Muscle of back (tissue), 11 donors: Measurements from ENCODE around the gene FUZ. TPM values are rescaled to one million over a fixed set of nuclear protein-coding genes. Genes with fewer than 3 reads are reported as not detected.

Source experiments
- DNase-seq, 3 donors: peaks; one replicate each; pipeline versions ENCODE4 v3.0.0 to v3.0.0-alpha.2; 2013
- polyA plus RNA-seq, 10 donors: library from polyadenylated mRNA; unstranded; fragments of 120-200 nt; gene quantifications; one replicate each; pipeline ENCODE4 v1.2.1, GENCODE V29; 2013; ENCODE audit not compliant: insufficient read length in 10 of 10

The FUZ gene
- polyA plus RNA-seq, 10 donors: 13.3 to 21.5 (median 16.0) TPM

GRCh38 chr19:49786376-49786820, 26.7 kb downstream of the FUZ start:
- DNase-seq: no peak

- no peak for DNase-seq
Measured at GRCh38 chr19:49782515-49782914, 30.6 kb downstream of the FUZ start.

- DNase-seq: no peak
Measured at GRCh38 chr19:49781394-49781793, 31.7 kb downstream of the FUZ start.

- DNase-seq: no peak
Measured at GRCh38 chr19:49780861-49781260, 32.2 kb downstream of the FUZ start.

GRCh38 chr19:49779731-49780555, 33.1 kb downstream of the FUZ start:
- DNase-seq: no peak

GRCh38 chr19:49776371-49776764, 36.7 kb downstream of the FUZ start:
- no peak for DNase-seq

GRCh38 chr19:49775742-49776370, 37.2 kb downstream of the FUZ start:
- DNase-seq: no peak

GRCh38 chr19:49774969-49775368, 38.1 kb downstream of the FUZ start:
- DNase-seq: no peak

GRCh38 chr19:49773663-49774350, 39.3 kb downstream of the FUZ start:
- no peak for DNase-seq

GRCh38 chr19:49772850-49773432, 40.2 kb downstream of the FUZ start:
- no peak for DNase-seq

- DNase-seq: no peak
Measured at GRCh38 chr19:49771674-49772139, 41.4 kb downstream of the FUZ start.

GRCh38 chr19:49770529-49770928, 42.6 kb downstream of the FUZ start:
- DNase-seq: no peak

GRCh38 chr19:49767967-49768581, 45.0 kb downstream of the FUZ start:
- DNase-seq: no peak

- DNase-seq: no peak
Measured at GRCh38 chr19:49767381-49767780, 45.7 kb downstream of the FUZ start.

GRCh38 chr19:49766930-49767299, 46.2 kb downstream of the FUZ start, which contains the start of gene AP2A1:
TSS of gene AP2A1 (plus strand) at chr19:49767001. CDS start at chr19:49767134, 133 bp downstream.
- DNase-seq: no peak

- DNase-seq: peak; percentile 100
Measured at GRCh38 chr19:49766007-49766929, 46.8 kb downstream of the FUZ start.

- DNase-seq: no peak
Measured at GRCh38 chr19:49764341-49764740, 48.8 kb downstream of the FUZ start.

- no peak for DNase-seq
Measured at GRCh38 chr19:49763230-49763629, 49.9 kb downstream of the FUZ start, which contains the start of gene TSKS. TSS of gene TSKS (minus strand) at chr19:49763306. CDS start at chr19:49763247, 59 bp downstream.

GRCh38 chr19:49761625-49762311, 51.3 kb downstream of the FUZ start:
- DNase-seq: peak; percentile 30 to 67 (median 51)

GRCh38 chr19:49761249-49761624, 51.9 kb downstream of the FUZ start:
- DNase-seq: no peak
